T-helper 22 cell (primary cell): ENCODE results near the gene STK11.
A peak's percentile ranks its signal among the peaks of the same experiment; 100 is the strongest.

Experiments used
- DNase-seq: peaks from one replicate; pipeline ENCODE4 v3.0.0-alpha.2; 2020; ENCODE audit warnings: low read depth

Gene STK11

GRCh38 chr19:1205114-1206099 is at the start of gene STK11:
STK11 (plus strand) TSS chr19:1205778; CDS start chr19:1206914, 1,136 bp downstream.
- DNase-seq: peak; percentile 98

GRCh38 chr19:1156305-1156801 is 49.2 kb upstream of the STK11 start:
- no peak for DNase-seq

- no peak for DNase-seq
Measured at GRCh38 chr19:1156830-1157615, 48.6 kb upstream of the STK11 start.

- no peak for DNase-seq
Measured at GRCh38 chr19:1157931-1158884, 47.4 kb upstream of the STK11 start.

GRCh38 chr19:1158885-1159448 is 46.6 kb upstream of the STK11 start:
- no peak for DNase-seq

- DNase-seq: no peak
Measured at GRCh38 chr19:1159864-1160595, 45.5 kb upstream of the STK11 start.

GRCh38 chr19:1161716-1162115 is 43.9 kb upstream of the STK11 start:
- no peak for DNase-seq

- no peak for DNase-seq
Measured at GRCh38 chr19:1162404-1163282, 42.9 kb upstream of the STK11 start.

- DNase-seq: no peak
Measured at GRCh38 chr19:1163283-1163933, 42.2 kb upstream of the STK11 start.

- DNase-seq: no peak
Measured at GRCh38 chr19:1163934-1164683, 41.5 kb upstream of the STK11 start.

GRCh38 chr19:1164684-1165531 is 40.7 kb upstream of the STK11 start:
- DNase-seq: no peak

GRCh38 chr19:1166872-1167573 is 38.6 kb upstream of the STK11 start:
- DNase-seq: no peak

GRCh38 chr19:1167687-1168571 is 37.6 kb upstream of the STK11 start:
- DNase-seq: no peak

GRCh38 chr19:1168572-1169410 is 36.8 kb upstream of the STK11 start:
- no peak for DNase-seq

- no peak for DNase-seq
Measured at GRCh38 chr19:1169411-1169791, 36.2 kb upstream of the STK11 start.
